GM12878 (cell line): Measurements from ENCODE around the gene AKT1S1.

Experiments
- BRCA1 ChIP-seq: IDR thresholded peaks from 2 replicates; pipeline ENCODE4 v1.6.1; 2011; ENCODE audit warnings: low read depth, low read length, improper control_type of control experiment
- POLR2A ChIP-seq: IDR thresholded peaks from 2 replicates; pipeline ENCODE4 v1.6.1; 2011; ENCODE audit warnings: low read depth, mild to moderate bottlenecking, low read length
- RB1 ChIP-seq: fragments of 450-650 bp; formaldehyde crosslinking; IDR thresholded peaks from 2 replicates; pipeline ENCODE4 v1.6.1; 2017; ENCODE audit warnings: mild to moderate bottlenecking, borderline replicate concordance
- TF ChIP-seq, protein P1 (sequence below): IDR thresholded peaks from 2 replicates; pipeline ENCODE4 v1.6.1; 2012; ENCODE audit warnings: low read depth, low read length, improper control_type of control experiment

GRCh38 chr19:49881186-49881585, 4.0 kb upstream of the AKT1S1 start:
- TF ChIP-seq POLR2A (no peak), BRCA1 (no peak), RB1 (no peak)
- TF ChIP-seq, protein P1, sequence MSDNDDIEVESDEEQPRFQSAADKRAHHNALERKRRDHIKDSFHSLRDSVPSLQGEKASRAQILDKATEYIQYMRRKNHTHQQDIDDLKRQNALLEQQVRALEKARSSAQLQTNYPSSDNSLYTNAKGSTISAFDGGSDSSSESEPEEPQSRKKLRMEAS = no peak
